Ectodermal cell (in vitro differentiated cells): ENCODE results near the gene TMC1.

Source experiments
- H3K27ac ChIP-seq: 2 replicates; pipeline ENCODE4 v1.7.0; 2013; ENCODE audit warnings: mild to moderate bottlenecking, low read depth, low read length; ENCODE audit not compliant: insufficient read depth, poor library complexity, severe bottlenecking
- H3K27me3 ChIP-seq: 2 replicates; pipeline ENCODE4 v1.7.0; 2013; ENCODE audit warnings: mild to moderate bottlenecking, low read length; ENCODE audit not compliant: insufficient read depth, control insufficient read depth, poor library complexity, severe bottlenecking
- H3K36me3 ChIP-seq: one replicate; pipeline ENCODE4 v1.7.0; 2013; ENCODE audit warnings: low read length; ENCODE audit not compliant: control insufficient read depth, insufficient read depth
- H3K4me1 ChIP-seq: one replicate; pipeline ENCODE4 v1.7.0; 2013; ENCODE audit warnings: low read length; ENCODE audit not compliant: control insufficient read depth, insufficient read depth
- H3K4me3 ChIP-seq: 2 replicates; pipeline ENCODE4 v1.7.0; 2013; ENCODE audit warnings: low read depth, low read length, control low read depth; ENCODE audit not compliant: insufficient read depth
- H3K9me3 ChIP-seq: 2 replicates; pipeline ENCODE4 v1.7.0; 2013; ENCODE audit warnings: mild to moderate bottlenecking, low read length, moderate library complexity; ENCODE audit not compliant: control insufficient read depth
- WGBS, 2 experiments: methylation state at CpG; one replicate each; pipeline ENCODE4 v1.1.7; 2013; ENCODE audit warnings: missing lambda C conversion rate in 2 of 2; 5-methylcytosine and 5-hydroxymethylcytosine counted together

Gene TMC1

DNA sequence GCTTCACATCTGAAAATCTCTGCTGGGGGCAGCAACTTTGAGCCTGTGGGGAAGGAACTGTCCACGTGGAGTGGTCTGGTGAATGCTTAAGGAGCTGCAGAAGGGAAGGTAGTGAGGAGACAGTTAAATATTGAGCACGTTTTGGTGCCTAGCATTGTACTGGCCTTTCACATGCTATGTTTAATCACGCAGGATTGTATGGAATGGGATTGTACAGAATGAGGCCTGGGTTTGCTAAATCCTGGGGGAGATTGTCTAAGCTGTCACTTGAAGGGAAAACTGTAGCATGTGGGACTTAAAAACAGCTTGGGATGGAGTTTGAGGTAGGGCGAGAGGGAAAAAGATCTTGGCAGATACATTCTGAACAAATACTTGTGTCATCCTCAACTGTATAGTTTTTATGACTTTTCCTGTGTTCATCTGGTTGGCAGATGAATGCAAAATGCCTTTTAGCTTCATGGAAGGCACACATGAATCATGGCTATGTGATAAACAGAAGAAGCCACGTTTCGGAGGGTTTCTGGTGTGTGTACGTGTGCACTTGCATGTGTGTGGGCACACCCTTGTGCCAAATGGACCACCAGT is 106.6 kb downstream of the TMC1 start:
- Histone ChIP-seq H3K27ac (peak overlapping the region; percentile 87), H3K36me3 (no peaks in the 10 kb centered on the region), H3K4me1 (peaks cover 21% of the 10 kb centered on the region), H3K9me3 (no peaks in the 10 kb centered on the region), H3K27me3 (no peaks in the 10 kb centered on the region), H3K4me3 (no peak overlapping the region)
- 86 to 88% methylated on average over 7 of the region's 7 CpGs for WGBS, 2 experiments

DNA sequence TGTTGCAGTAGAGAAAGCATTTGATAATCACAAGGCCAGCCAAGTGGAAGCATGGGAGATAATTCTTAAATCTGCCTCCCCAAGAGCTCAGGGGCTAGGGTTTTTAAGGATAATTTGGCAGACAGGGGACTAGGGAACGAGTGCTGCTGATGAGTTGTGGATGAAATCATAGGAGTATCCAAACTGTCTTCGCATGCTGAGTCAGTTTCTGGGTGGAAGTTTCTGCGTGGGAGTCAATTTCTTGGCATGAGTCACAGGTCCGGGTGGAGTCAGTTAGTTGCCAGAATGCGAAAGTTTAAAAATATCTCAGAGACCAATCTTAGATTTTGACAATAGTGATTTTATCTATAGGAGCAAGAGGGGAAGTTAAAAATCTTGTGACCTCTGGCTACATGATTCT is 112.6 kb downstream of the TMC1 start:
- H3K9me3 ChIP-seq: peaks cover 3% of the 10 kb centered on the region
- H3K4me3 ChIP-seq: no peak overlapping the region
- no peaks in the 10 kb centered on the region for H3K27me3 ChIP-seq
- 96% methylated on average over 5 of the region's 5 CpGs for whole genome bisulfite sequencing, 2 experiments
- H3K36me3 ChIP-seq: no peaks in the 10 kb centered on the region
- H3K4me1 ChIP-seq: no peaks in the 10 kb centered on the region
- no peak overlapping the region for H3K27ac ChIP-seq

DNA sequence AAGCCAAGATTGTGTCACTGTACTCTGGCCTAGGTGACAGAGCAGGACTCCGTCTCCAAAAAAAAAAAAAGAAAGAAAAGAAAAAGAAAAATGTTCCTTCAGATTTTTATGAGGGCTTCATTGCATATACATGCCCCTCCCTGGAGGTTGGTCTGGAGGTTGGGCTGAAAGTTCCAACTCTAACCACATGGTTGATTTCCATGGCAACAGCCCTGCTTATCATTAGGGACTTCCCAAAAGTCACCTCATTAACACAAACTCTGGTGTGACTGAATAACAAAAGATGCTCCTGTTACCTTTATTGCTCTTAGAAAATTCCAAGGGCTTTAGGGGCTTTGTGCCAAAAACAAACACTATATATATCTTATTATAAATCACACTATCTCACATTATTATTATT is 113.8 kb downstream of the TMC1 start:
- H3K9me3 ChIP-seq: peaks cover 3% of the 10 kb centered on the region
- H3K4me3 ChIP-seq: no peak overlapping the region
- no peak overlapping the region for H3K27ac ChIP-seq
- no peaks in the 10 kb centered on the region for H3K4me1 ChIP-seq
- no peaks in the 10 kb centered on the region for H3K27me3 ChIP-seq
- WGBS, 2 experiments: 83 to 100% methylated on average over 1 of the region's 1 CpG
- no peaks in the 10 kb centered on the region for H3K36me3 ChIP-seq

DNA sequence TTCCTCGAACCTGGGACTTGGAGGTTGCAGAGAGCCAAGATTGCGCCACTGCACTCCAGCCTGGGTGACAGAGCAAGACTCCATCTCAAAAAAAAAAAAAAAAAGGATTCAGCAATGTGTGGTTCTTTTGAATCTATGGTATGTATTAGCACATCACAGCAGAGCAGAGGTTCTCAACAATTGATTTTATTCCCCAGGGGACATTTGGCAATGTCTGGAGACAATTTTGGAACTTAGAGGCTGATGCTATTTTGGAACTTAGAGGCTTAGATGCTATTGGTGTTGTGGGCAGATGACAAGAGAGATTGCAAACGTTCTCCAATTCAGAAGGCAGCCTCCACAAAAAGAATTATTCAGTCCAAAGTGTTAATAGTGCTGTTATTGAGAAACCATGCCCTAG is 115.2 kb downstream of the TMC1 start:
- Histone ChIP-seq H3K4me1 (no peaks in the 10 kb centered on the region), H3K27me3 (no peaks in the 10 kb centered on the region)

GRCh38 chr9:72643651-72644050 is 122.2 kb downstream of the TMC1 start:
- H3K27ac ChIP-seq: no peak overlapping the region
- no peak overlapping the region for H3K4me3 ChIP-seq
- no peaks in the 10 kb centered on the region for H3K36me3 ChIP-seq
- no peaks in the 10 kb centered on the region for H3K9me3 ChIP-seq
- H3K4me1 ChIP-seq: no peaks in the 10 kb centered on the region
- no peaks in the 10 kb centered on the region for H3K27me3 ChIP-seq

More for the DNA sequence above, 115.2 kb downstream of the TMC1 start:
- Histone ChIP-seq H3K9me3 (peaks cover 3% of the 10 kb centered on the region), H3K36me3 (no peaks in the 10 kb centered on the region), H3K4me3 (no peak overlapping the region), H3K27ac (no peak overlapping the region)
- WGBS, 2 experiments: 90 to 93% methylated on average over 3 of the region's 3 CpGs

- Histone ChIP-seq H3K4me3 (no peak overlapping the region), H3K27ac (no peak overlapping the region), H3K27me3 (no peaks in the 10 kb centered on the region), H3K4me1 (no peaks in the 10 kb centered on the region), H3K36me3 (no peaks in the 10 kb centered on the region), H3K9me3 (no peaks in the 10 kb centered on the region)
- 94 to 96% methylated on average over 1 of the region's 1 CpG for WGBS, 2 experiments
Measured at GRCh38 chr9:72646061-72646460, 124.7 kb downstream of the TMC1 start.

DNA sequence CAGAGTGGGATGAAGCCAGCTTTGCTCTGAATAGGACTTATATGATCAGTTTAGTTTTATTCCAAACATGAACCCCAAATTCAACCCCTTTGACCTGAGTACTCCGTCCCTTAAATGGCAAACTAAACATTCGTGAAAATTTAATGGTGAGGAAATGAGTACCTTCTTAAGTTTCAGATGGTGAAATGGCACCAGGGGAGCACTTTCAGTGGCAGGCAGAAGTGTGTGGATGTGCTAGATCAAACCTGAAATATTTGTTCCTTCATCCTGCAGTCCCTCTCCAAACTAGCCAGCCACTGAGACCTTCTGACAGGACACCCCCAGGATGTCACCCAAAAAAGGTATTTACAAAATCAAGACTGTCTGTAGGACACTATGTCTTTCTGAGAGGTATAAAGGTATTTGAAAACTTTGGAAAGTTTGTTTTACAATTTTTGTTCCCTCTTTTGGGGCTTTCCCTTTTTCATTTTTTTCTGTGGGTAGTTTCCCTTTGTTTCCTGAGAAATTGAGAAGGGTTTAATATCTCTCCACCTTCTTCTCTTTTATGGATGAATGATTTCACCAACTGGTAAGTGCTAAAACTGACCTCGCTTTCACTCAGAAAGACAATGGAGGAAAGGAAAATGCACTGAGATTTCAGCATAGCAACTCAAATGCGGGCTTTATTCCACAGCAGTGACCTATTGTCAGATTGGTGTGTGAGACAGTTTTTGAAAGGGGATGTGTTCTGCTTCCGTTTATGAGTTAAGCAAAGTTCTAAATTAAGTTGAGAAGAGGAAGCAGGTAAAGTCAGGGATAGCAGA is 127.1 kb downstream of the TMC1 start:
- H3K9me3 ChIP-seq: no peaks in the 10 kb centered on the region
- H3K27ac ChIP-seq: no peak overlapping the region
- WGBS, 2 experiments: 79 to 81% methylated on average over 5 of the region's 5 CpGs
- no peaks in the 10 kb centered on the region for H3K36me3 ChIP-seq
- H3K27me3 ChIP-seq: no peaks in the 10 kb centered on the region
- no peak overlapping the region for H3K4me3 ChIP-seq
- H3K4me1 ChIP-seq: no peaks in the 10 kb centered on the region

GRCh38 chr9:72649127-72649442 is 127.7 kb downstream of the TMC1 start:
- no peaks in the 10 kb centered on the region for H3K36me3 ChIP-seq
- WGBS, 2 experiments: 50 to 60% methylated on average over 1 of the region's 1 CpG
- H3K9me3 ChIP-seq: no peaks in the 10 kb centered on the region
- H3K4me1 ChIP-seq: no peaks in the 10 kb centered on the region
- H3K27ac ChIP-seq: no peak overlapping the region
- H3K4me3 ChIP-seq: no peak overlapping the region
- H3K27me3 ChIP-seq: no peaks in the 10 kb centered on the region

DNA sequence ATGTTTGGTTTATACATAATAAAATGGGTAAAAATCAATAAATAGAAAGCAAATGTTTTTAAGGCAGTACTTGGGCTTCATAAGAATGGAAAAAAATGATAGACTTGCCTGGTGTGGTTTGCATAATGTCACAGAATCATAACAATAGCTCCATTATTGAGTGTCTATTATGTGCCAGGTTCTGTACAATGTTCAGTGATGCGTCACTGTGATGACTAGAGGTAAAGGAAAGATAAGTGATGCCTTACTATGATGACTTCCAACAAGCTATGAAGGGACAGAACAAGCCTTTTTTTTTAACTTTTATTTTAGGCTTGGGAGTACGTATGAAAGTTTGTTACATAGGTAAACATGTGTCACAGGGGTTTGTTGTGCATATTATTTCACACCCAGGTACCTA is 128.8 kb downstream of the TMC1 start:
- Histone ChIP-seq H3K27ac (no peak overlapping the region), H3K27me3 (no peaks in the 10 kb centered on the region), H3K4me3 (no peak overlapping the region), H3K36me3 (no peaks in the 10 kb centered on the region), H3K4me1 (no peaks in the 10 kb centered on the region), H3K9me3 (no peaks in the 10 kb centered on the region)
- WGBS, 2 experiments: 95 to 100% methylated on average over 1 to 2 of the region's 2 CpGs

DNA sequence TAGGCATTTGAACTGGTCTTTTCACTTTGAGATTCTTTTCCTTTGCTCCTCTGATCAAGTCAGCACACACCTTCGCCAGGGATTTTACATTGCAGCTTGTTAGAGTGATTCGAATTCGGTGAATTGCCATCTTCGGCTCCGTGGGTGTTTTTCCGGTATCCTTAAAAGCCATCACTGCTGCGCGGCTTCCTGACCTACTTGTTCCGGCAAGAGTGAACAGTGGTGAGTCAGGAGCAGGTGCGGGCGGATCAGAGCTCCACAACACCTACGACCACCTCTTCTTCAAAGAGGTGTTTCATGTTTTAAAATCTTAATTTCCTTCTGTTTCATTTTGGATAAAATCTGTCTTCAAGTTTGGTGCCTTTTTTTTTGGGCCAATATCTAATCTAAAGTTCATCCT is 134.6 kb downstream of the TMC1 start:
- H3K4me1 ChIP-seq: no peaks in the 10 kb centered on the region
- 94 to 98% methylated on average over 12 of the region's 12 CpGs for WGBS, 2 experiments
- H3K27me3 ChIP-seq: no peaks in the 10 kb centered on the region
- no peaks in the 10 kb centered on the region for H3K36me3 ChIP-seq
- H3K9me3 ChIP-seq: no peaks in the 10 kb centered on the region
- H3K4me3 ChIP-seq: no peak overlapping the region
- H3K27ac ChIP-seq: no peak overlapping the region
